ENCODE results near the gene ENTPD5. TPM values are rescaled to one million over a fixed set of nuclear protein-coding genes. Genes with fewer than 3 reads are reported as not detected.

Gene ENTPD5
- total RNA-seq, 3 donors from 2014 or later: 10.2 to 52.1 (median 25.0) TPM

GRCh38 chr14:74038020-74038859 lies 19.2 kb upstream of the ENTPD5 start:
- no peaks in the 10 kb centered on the region for H3K4me1 ChIP-seq
- TF ChIP-seq CTCF (IDR thresholded peaks at IDR 0.05) (peak; percentile 46 to 55 (median 51)), POLR2A (IDR thresholded peaks at IDR 0.05) (no peak), POLR2AphosphoS5 (IDR thresholded peaks at IDR 0.05) (no peak)
- H3K9me3 ChIP-seq: no peaks in the 10 kb centered on the region
- no peak for DNase-seq (ENCODE audit: low spot score in 2 of 2)
- no peak overlapping the region for H3K4me3 ChIP-seq
- H3K27ac ChIP-seq: no peak overlapping the region
- intact Hi-C loops (cut with DNase I; ENCODE audit: low total_unique reads): no loop called here
- H3K27me3 ChIP-seq: no peaks in the 10 kb centered on the region
- H3K36me3 ChIP-seq: no peaks in the 10 kb centered on the region

- no peak for DNase-seq (ENCODE audit: low spot score in 2 of 2)
- Histone ChIP-seq H3K36me3 (no peaks in the 10 kb centered on the region), H3K4me3 (no peak overlapping the region), H3K27me3 (no peaks in the 10 kb centered on the region), H3K27ac (no peak overlapping the region), H3K4me1 (no peaks in the 10 kb centered on the region), H3K9me3 (no peaks in the 10 kb centered on the region)
- TF ChIP-seq CTCF (IDR thresholded peaks at IDR 0.05): no peak
- no peak for TF ChIP-seq POLR2A (IDR thresholded peaks at IDR 0.05)
- TF ChIP-seq POLR2AphosphoS5 (IDR thresholded peaks at IDR 0.05): no peak
- intact Hi-C loops (cut with DNase I; ENCODE audit: low total_unique reads): no loop called here
These were observed 16.5 kb upstream of the ENTPD5 start for GRCh38 chr14:74035556-74035955.

- no peaks in the 10 kb centered on the region for H3K4me1 ChIP-seq
- no peak overlapping the region for H3K27ac ChIP-seq
- H3K27me3 ChIP-seq: no peaks in the 10 kb centered on the region
- intact Hi-C loops (cut with DNase I; ENCODE audit: low total_unique reads): no loop called here
- no peak overlapping the region for H3K4me3 ChIP-seq
- no peak for DNase-seq (ENCODE audit: low spot score in 2 of 2)
- TF ChIP-seq CTCF (IDR thresholded peaks at IDR 0.05) (no peak), POLR2AphosphoS5 (IDR thresholded peaks at IDR 0.05) (no peak), POLR2A (IDR thresholded peaks at IDR 0.05) (no peak)
- no peaks in the 10 kb centered on the region for H3K9me3 ChIP-seq
- no peaks in the 10 kb centered on the region for H3K36me3 ChIP-seq
These were observed 15.5 kb upstream of the ENTPD5 start for GRCh38 chr14:74034572-74034971.

- intact Hi-C loops (cut with DNase I; ENCODE audit: low total_unique reads): no loop called here
- TF ChIP-seq CTCF (IDR thresholded peaks at IDR 0.05) (no peak), POLR2AphosphoS5 (IDR thresholded peaks at IDR 0.05) (no peak), POLR2A (IDR thresholded peaks at IDR 0.05) (no peak)
- Histone ChIP-seq H3K36me3 (no peaks in the 10 kb centered on the region), H3K4me1 (no peaks in the 10 kb centered on the region), H3K27me3 (no peaks in the 10 kb centered on the region), H3K4me3 (no peak overlapping the region), H3K9me3 (no peaks in the 10 kb centered on the region), H3K27ac (no peak overlapping the region)
- DNase-seq (ENCODE audit: low spot score in 2 of 2): no peak
These were observed 10.0 kb upstream of the ENTPD5 start for GRCh38 chr14:74029136-74029535.

- TF ChIP-seq POLR2AphosphoS5 (IDR thresholded peaks at IDR 0.05) (no peak), CTCF (IDR thresholded peaks at IDR 0.05) (no peak), POLR2A (IDR thresholded peaks at IDR 0.05) (no peak)
- Histone ChIP-seq H3K36me3 (no peaks in the 10 kb centered on the region), H3K27ac (no peak overlapping the region), H3K4me3 (no peak overlapping the region), H3K27me3 (no peaks in the 10 kb centered on the region), H3K4me1 (peaks cover 0 to 9% of the 10 kb centered on the region in 2 donors), H3K9me3 (no peaks in the 10 kb centered on the region)
- intact Hi-C loops (cut with DNase I; ENCODE audit: low total_unique reads): no loop called here
- no peak for DNase-seq (ENCODE audit: low spot score in 2 of 2)
These were observed 3.3 kb upstream of the ENTPD5 start for GRCh38 chr14:74022346-74022745.
